H4 (cell line): ENCODE measurements around the gene SNX24. TPM values are rescaled to one million over a fixed set of nuclear protein-coding genes. Genes with fewer than 3 reads are reported as not detected.
"Not testable (repeated sequence)": the region's sequence is repeated elsewhere in the genome, so short reads cannot be mapped to it uniquely, and the experiment has no call there.

Experiments used
- DNase-seq: peaks from one replicate; pipeline ENCODE4 v3.0.0-alpha.2; 2015; ENCODE audit warnings: low spot score
- total RNA-seq: library from RNA; depleted of rRNA; stranded (reverse); fragments of >200 nt; shearing (Covaris generic); gene quantifications from 2 replicates; pipeline ENCODE4 v1.2.3, GENCODE V29; 2014

Gene SNX24
- total RNA-seq, 1 experiment from 2014 or later: 40.5 TPM

GRCh38 chr5:122871661-122872060, 26.2 kb downstream of the SNX24 start:
- peak; percentile 26 for DNase-seq

GRCh38 chr5:122874179-122874875, 28.9 kb downstream of the SNX24 start:
- DNase-seq: no peak

- no peak for DNase-seq
Observed at GRCh38 chr5:122877518-122877917, 32.1 kb downstream of the SNX24 start.

GRCh38 chr5:122879076-122879475, 33.7 kb downstream of the SNX24 start:
- DNase-seq: no peak

GRCh38 chr5:122880170-122880689, 34.8 kb downstream of the SNX24 start:
- DNase-seq: no peak

GRCh38 chr5:122880749-122881148, 35.3 kb downstream of the SNX24 start:
- no peak for DNase-seq

GRCh38 chr5:122882831-122883230, 37.4 kb downstream of the SNX24 start:
- no peak for DNase-seq

GRCh38 chr5:122885045-122885517, 39.7 kb downstream of the SNX24 start:
- DNase-seq: no peak

GRCh38 chr5:122885891-122886290, 40.5 kb downstream of the SNX24 start:
- no peak for DNase-seq

GRCh38 chr5:122895141-122895540, 49.7 kb downstream of the SNX24 start:
- no peak for DNase-seq

GRCh38 chr5:122896598-122897282, 51.3 kb downstream of the SNX24 start:
- peak; percentile 80 for DNase-seq

- DNase-seq: no peak
Observed at GRCh38 chr5:122897283-122897602, 51.8 kb downstream of the SNX24 start.

- DNase-seq: no peak
Observed at GRCh38 chr5:122901346-122901745, 55.9 kb downstream of the SNX24 start.

- peak; percentile 25 for DNase-seq
Observed at GRCh38 chr5:122902263-122902662, 56.9 kb downstream of the SNX24 start.

GRCh38 chr5:122906768-122907167, 61.4 kb downstream of the SNX24 start:
- peak; percentile 42 for DNase-seq

GRCh38 chr5:122907276-122907675, 61.9 kb downstream of the SNX24 start:
- no peak for DNase-seq

GRCh38 chr5:122908108-122908507, 62.7 kb downstream of the SNX24 start:
- DNase-seq: no peak

GRCh38 chr5:122908662-122909061, 63.2 kb downstream of the SNX24 start:
- DNase-seq: no peak

GRCh38 chr5:122909470-122910100, 64.2 kb downstream of the SNX24 start:
- no peak for DNase-seq

GRCh38 chr5:122913436-122913835, 68.0 kb downstream of the SNX24 start:
- not testable (repeated sequence) for DNase-seq

- no peak for DNase-seq
Observed at GRCh38 chr5:122915717-122916461, 70.5 kb downstream of the SNX24 start.

GRCh38 chr5:122916490-122916889, 71.1 kb downstream of the SNX24 start:
- DNase-seq: no peak
